H1 (cell line): ENCODE results near the gene STK11. TPM values are rescaled to one million over a fixed set of nuclear protein-coding genes. Genes with fewer than 3 reads are reported as not detected.
"Not testable (repeated sequence)": the region's sequence is repeated elsewhere in the genome, so short reads cannot be mapped to it uniquely, and the experiment has no call there.

ENCODE experiments used
- CTCF ChIA-PET: fragments of 300-600 bp; sonication (Branson Sonifier 250); formaldehyde crosslinking; loops from one replicate; lab custom pipeline; 2021; ENCODE audit not compliant: partially characterized antibody; lab: Charles Lee
- POLR2A ChIA-PET: fragments of 300-600 bp; sonication (Branson Sonifier 250); formaldehyde crosslinking; loops from one replicate; lab custom pipeline; 2021; ENCODE audit warnings: inconsistent platforms; ENCODE audit not compliant: partially characterized antibody; lab: Charles Lee
- DNase-seq, 2 experiments: peaks; one replicate each; pipeline versions ENCODE4 v3.0.0 to v3.0.0-alpha.2; 2010 to 2022; ENCODE audit warnings: low spot score in 2 of 2, low read depth in 1 of 2, mixed read lengths in 1 of 2
- FAIRE-seq: peaks from 2 replicates; lab custom pipeline; 2011; peaks lifted over from hg19 to GRCh38; lab: Jason Lieb, UNC
- H2AFZ ChIP-seq: 2 replicates; pipeline ENCODE4 v1.8.1; 2012; ENCODE audit warnings: low read length, inconsistent platforms
- H2AK5ac ChIP-seq: 2 replicates; pipeline ENCODE4 v1.6.1; 2013; ENCODE audit warnings: low read depth, low read length
- H2BK120ac ChIP-seq: replicated peaks from 2 replicates; pipeline ENCODE3; 2013; ENCODE audit warnings: low read depth, low read length, inconsistent platforms
- H2BK12ac ChIP-seq: 2 replicates; pipeline ENCODE4 v1.6.1; 2013; ENCODE audit warnings: low read depth, low read length
- H2BK15ac ChIP-seq: 2 replicates; pipeline ENCODE4 v1.6.1; 2013; ENCODE audit warnings: low read length
- H2BK20ac ChIP-seq: 2 replicates; pipeline ENCODE4 v1.6.1; 2013; ENCODE audit warnings: low read length
- H2BK5ac ChIP-seq: 2 replicates; pipeline ENCODE4 v1.6.1; 2013; ENCODE audit warnings: low read depth, low read length
- H3K14ac ChIP-seq: 2 replicates; pipeline ENCODE4 v1.6.1; 2013; ENCODE audit warnings: inconsistent platforms; ENCODE audit not compliant: insufficient read length
- H3K18ac ChIP-seq: 2 replicates; pipeline ENCODE4 v1.6.1; 2013; ENCODE audit warnings: low read length; ENCODE audit errors: extremely low read depth
- H3K23ac ChIP-seq: 2 replicates; pipeline ENCODE4 v1.6.1; 2013; ENCODE audit warnings: inconsistent platforms; ENCODE audit not compliant: insufficient read length
- H3K23me2 ChIP-seq: 2 replicates; pipeline ENCODE4 v1.6.1; 2013; ENCODE audit warnings: low read depth, low read length
- H3K27ac ChIP-seq: 2 replicates; pipeline ENCODE4 v1.6.1; 2011; ENCODE audit warnings: low read depth, low read length, inconsistent platforms
- H3K27me3 ChIP-seq, 4 experiments: replicated peaks in 1 of 4; 1 replicate in 1 of 4; 2 replicates in 3 of 4; pipeline versions ENCODE4 v1.6.1 to v1.8.1; 2011 to 2013; ENCODE audit warnings: low read length in 3 of 4, mild to moderate bottlenecking in 3 of 4, inconsistent platforms in 2 of 4, mixed read lengths in 2 of 4, moderate library complexity in 1 of 4; ENCODE audit not compliant: control insufficient read depth in 3 of 4, insufficient read depth in 3 of 4; ENCODE audit errors: extremely low read depth in 1 of 4
- H3K36me3 ChIP-seq, 4 experiments: 2 replicates each; pipeline versions ENCODE4 v1.6.1 to v1.8.1; 2011 to 2013; ENCODE audit warnings: mild to moderate bottlenecking in 4 of 4, low read length in 3 of 4, moderate library complexity in 2 of 4, control low read depth in 1 of 4, inconsistent platforms in 1 of 4; ENCODE audit not compliant: insufficient read depth in 4 of 4, control insufficient read depth in 2 of 4
- H3K4ac ChIP-seq: replicated peaks from 2 replicates; pipeline ENCODE3; 2013; ENCODE audit warnings: low read length, low read depth, mixed read lengths, inconsistent platforms; ENCODE audit not compliant: insufficient read length
- H3K4me1 ChIP-seq, 4 experiments: replicated peaks in 1 of 4; 1 replicate in 1 of 4; 2 replicates in 3 of 4; pipeline versions ENCODE4 v1.6.1 to v1.8.1; 2011 to 2013; ENCODE audit warnings: low read length in 3 of 4, inconsistent platforms in 2 of 4, mixed read lengths in 1 of 4; ENCODE audit not compliant: insufficient read depth in 4 of 4, control insufficient read depth in 3 of 4
- H3K4me2 ChIP-seq, 2 experiments: 2 replicates each; pipeline versions ENCODE4 v1.6.1 to v1.8.1; 2011 to 2013; ENCODE audit warnings: low read depth in 2 of 2, low read length in 2 of 2, control low read depth in 1 of 2, inconsistent platforms in 1 of 2, mild to moderate bottlenecking in 1 of 2; ENCODE audit not compliant: insufficient read depth in 1 of 2
- H3K4me3 ChIP-seq, 4 experiments: fragments of 200-600, 300-600 bp in 1 of 4; sonication (generic), shearing (Covaris generic), sonication (Bioruptor Twin) in 1 of 4; 2 replicates each; pipeline versions ENCODE4 v1.5.1 to v1.8.1; 2011 to 2016; ENCODE audit warnings: low read length in 4 of 4, low read depth in 3 of 4, control low read depth in 2 of 4, inconsistent platforms in 2 of 4, mild to moderate bottlenecking in 2 of 4, mixed read lengths in 1 of 4, moderate library complexity in 1 of 4; ENCODE audit not compliant: insufficient read depth in 2 of 4; ENCODE audit errors: extremely low read depth in 1 of 4
- H3K56ac ChIP-seq: replicated peaks from 2 replicates; pipeline ENCODE3; 2013; ENCODE audit warnings: low read depth, mild to moderate bottlenecking, mixed read lengths, low read length, inconsistent platforms; ENCODE audit not compliant: insufficient read length
- H3K79me1 ChIP-seq: 2 replicates; pipeline ENCODE4 v1.6.1; 2013; ENCODE audit warnings: low read depth, low read length, control low read depth
- H3K79me2 ChIP-seq, 2 experiments: 2 replicates each; pipeline versions ENCODE4 v1.6.1 to v1.8.1; 2012 to 2013; ENCODE audit warnings: low read length in 2 of 2, mild to moderate bottlenecking in 2 of 2, inconsistent platforms in 1 of 2; ENCODE audit not compliant: insufficient read depth in 2 of 2, control insufficient read depth in 1 of 2
- H3K9ac ChIP-seq, 4 experiments: replicated peaks in 1 of 4; 1 replicate in 1 of 4; 2 replicates in 3 of 4; pipeline versions ENCODE4 v1.6.1 to v1.8.1; 2011 to 2013; ENCODE audit warnings: low read depth in 3 of 4, low read length in 3 of 4, control low read depth in 2 of 4, mild to moderate bottlenecking in 2 of 4, moderate library complexity in 2 of 4, inconsistent platforms in 1 of 4; ENCODE audit errors: extremely low read depth in 1 of 4
- H3K9me3 ChIP-seq, 2 experiments: 2 replicates each; pipeline versions ENCODE4 v1.6.1 to v1.8.1; 2012 to 2013; ENCODE audit warnings: mild to moderate bottlenecking in 2 of 2, moderate library complexity in 2 of 2, control low read depth in 1 of 2, inconsistent platforms in 1 of 2, low read depth in 1 of 2, low read length in 1 of 2, mixed read lengths in 1 of 2; ENCODE audit not compliant: insufficient read depth in 2 of 2
- H4K20me1 ChIP-seq, 2 experiments: replicated peaks in 1 of 2; 2 replicates each; pipeline versions ENCODE3 to v1.8.1; 2011 to 2013; ENCODE audit warnings: inconsistent platforms in 2 of 2, low read length in 2 of 2, mild to moderate bottlenecking in 1 of 2; ENCODE audit not compliant: insufficient read depth in 2 of 2, control insufficient read depth in 1 of 2
- H4K5ac ChIP-seq: 2 replicates; pipeline ENCODE4 v1.6.1; 2013; ENCODE audit warnings: low read length, low read depth, mixed read lengths, inconsistent platforms; ENCODE audit not compliant: insufficient read length
- H4K8ac ChIP-seq: 2 replicates; pipeline ENCODE4 v1.8.0; 2013; ENCODE audit warnings: mild to moderate bottlenecking, moderate library complexity, low read length, inconsistent platforms; ENCODE audit not compliant: insufficient read depth; ENCODE audit errors: extremely low read depth
- H4K91ac ChIP-seq: replicated peaks from 2 replicates; pipeline ENCODE3; 2013; ENCODE audit warnings: low read length, mixed read lengths, inconsistent platforms; ENCODE audit not compliant: insufficient read length
- WGBS, 2 experiments: shearing (Covaris generic) in 1 of 2; methylation state at CpG; one replicate each; pipeline versions ENCODE4 v1.1.6 to v1.1.7; 2013 to 2015; ENCODE audit warnings: low lambda C conversion rate in 2 of 2, mixed read lengths in 2 of 2, inconsistent platforms in 1 of 2, low coverage in 1 of 2, missing lambda C conversion rate in 1 of 2; ENCODE audit not compliant: insufficient replicate concordance in 2 of 2, insufficient coverage in 1 of 2, insufficient read length in 1 of 2; ENCODE audit errors: extremely low coverage in 1 of 2, missing lambda C conversion rate in 1 of 2; 5-methylcytosine and 5-hydroxymethylcytosine counted together
- polyA plus RNA-seq, 7 experiments: library from polyadenylated mRNA; depleted of rRNA in 3 of 7; stranded (reverse) in 5 of 7; unstranded in 2 of 7; fragments of >200 nt in 5 of 7; fragments of 200-250 nt in 2 of 7; gene quantifications; 1 replicate in 5 of 7; 2 replicates in 1 of 7; 4 replicates in 1 of 7; pipeline versions ENCODE4 v1.2.1 to v1.2.3, GENCODE V29; 2011 to 2013; ENCODE audit warnings: missing spikeins in 2 of 7, mixed read lengths in 2 of 7
- total RNA-seq: library from RNA; stranded (reverse); fragmentation: NEBNext Ultra II Directional; extraction: Animal tissue kit (Norgen Biotek cat#: 25700); gene quantifications from 2 replicates; pipeline ENCODE4 v1.2.1, GENCODE V29; 2021

The STK11 gene
- total and polyA plus RNA-seq, 2 of the 8 experiments (the other 6 are each of a cell fraction or from before 2014, with no cell fraction given): 45.3 to 70.7 TPM

GRCh38 chr19:1208830-1209229, 3.3 kb downstream of the STK11 start:
- H4K5ac ChIP-seq, H2AK5ac ChIP-seq, H3K9me3 ChIP-seq, H3K4ac ChIP-seq, H2BK15ac ChIP-seq, H3K36me3 ChIP-seq, H3K4me2 ChIP-seq, H3K4me3 ChIP-seq, H4K91ac ChIP-seq, H3K18ac ChIP-seq, H3K56ac ChIP-seq, H2AFZ ChIP-seq, H3K9ac ChIP-seq, FAIRE-seq, H2BK120ac ChIP-seq, H2BK12ac ChIP-seq, H2BK20ac ChIP-seq, H3K27ac ChIP-seq, H3K23ac ChIP-seq, H3K14ac ChIP-seq, H3K27me3 ChIP-seq, DNase-seq, H2BK5ac ChIP-seq: not testable (repeated sequence)
- H3K23me2 ChIP-seq: peaks cover 14% of the 10 kb centered on the region
- H3K79me1 ChIP-seq: peaks cover 21% of the 10 kb centered on the region
- ChIA-PET CTCF (interaction anchor here (1.4 to 6.6 kb wide), 2 partner anchors 13 to 35 kb away, joined by 6 to 56 read pairs; no protein-coding TSS in a partner anchor), POLR2A (interaction anchor here (1.2 kb wide), 1 partner anchor 57 kb away, joined by 3 read pairs; no protein-coding TSS in a partner anchor)
- peaks cover 19 to 75% of the 10 kb centered on the region in 2 experiments; a peak in 3 of 4 replicates for H3K79me2 ChIP-seq
- peaks cover 0 to 23% (median 18%) of the 10 kb centered on the region in 4 experiments; a peak in 6 of 7 replicates for H3K4me1 ChIP-seq
- H4K20me1 ChIP-seq: peaks cover 15 to 28% of the 10 kb centered on the region in 2 experiments
- 97% methylated on average over 10 of the region's 10 CpGs; no CpG with 5 or more reads in 1 of the 2 experiments for WGBS, 2 experiments
- peak overlapping the region; percentile 65; the same call in 1 of the 2 replicates for H4K8ac ChIP-seq
